ENCODE measurements around the gene WASL.
A peak's percentile ranks its signal among the peaks of the same experiment; 100 is the strongest.
"Not testable (repeated sequence)": the region's sequence is repeated elsewhere in the genome, so short reads cannot be mapped to it uniquely, and the experiment has no call there.

Gene WASL

GRCh38 chr7:123748734-123749536 is at the start of gene WASL:
Gene WASL (minus strand): TSS chr7:123749003. CDS start chr7:123748734, 269 bp downstream.
- peak; percentile 86 to 91 for DNase-seq

GRCh38 chr7:123797673-123798531 is 49.1 kb upstream of the WASL start:
- no peak for DNase-seq

DNA sequence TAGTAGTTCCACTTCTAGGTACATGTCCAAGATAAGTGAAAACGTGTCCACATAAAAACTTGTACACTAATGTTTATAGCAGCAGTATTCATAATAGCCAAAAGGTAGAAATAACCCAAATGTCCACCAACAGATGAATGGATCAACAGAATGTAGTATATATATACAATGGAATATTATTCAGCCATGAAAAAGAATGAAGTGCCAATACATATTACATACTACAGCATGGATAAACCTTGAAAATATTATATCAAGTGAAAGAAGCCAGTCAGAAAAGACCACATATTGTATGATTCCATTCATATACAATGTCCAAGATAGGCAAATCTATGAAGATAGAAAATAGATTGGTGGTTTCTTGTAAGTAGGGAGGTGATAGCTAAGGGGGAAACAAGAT is 47.8 kb upstream of the WASL start:
- no peak for DNase-seq

- DNase-seq = no peak
These were observed 47.1 kb upstream of the WASL start for GRCh38 chr7:123795917-123796316.

- not testable (repeated sequence) for DNase-seq
These were observed 46.3 kb upstream of the WASL start for GRCh38 chr7:123795116-123795515.

DNA sequence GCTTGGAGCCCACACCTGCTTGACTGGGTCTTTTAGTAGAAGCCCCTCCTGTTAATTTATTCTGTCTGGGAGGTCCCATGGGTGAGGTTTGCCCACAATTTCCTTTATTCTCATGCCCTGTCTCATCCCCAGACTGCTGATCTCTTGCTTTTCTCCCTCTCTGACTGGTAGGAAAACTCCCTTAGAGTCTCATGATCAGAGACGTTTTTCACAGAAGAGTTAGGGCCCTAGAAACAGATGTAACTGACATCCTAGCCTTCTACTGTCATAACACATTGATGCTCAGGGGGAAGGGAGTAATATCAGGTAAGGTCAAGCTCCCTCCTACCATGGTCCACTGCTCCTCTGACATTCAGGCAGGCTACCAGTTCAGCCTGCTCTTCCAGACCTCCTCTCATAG is 43.7 kb upstream of the WASL start:
- no peak for DNase-seq

DNA sequence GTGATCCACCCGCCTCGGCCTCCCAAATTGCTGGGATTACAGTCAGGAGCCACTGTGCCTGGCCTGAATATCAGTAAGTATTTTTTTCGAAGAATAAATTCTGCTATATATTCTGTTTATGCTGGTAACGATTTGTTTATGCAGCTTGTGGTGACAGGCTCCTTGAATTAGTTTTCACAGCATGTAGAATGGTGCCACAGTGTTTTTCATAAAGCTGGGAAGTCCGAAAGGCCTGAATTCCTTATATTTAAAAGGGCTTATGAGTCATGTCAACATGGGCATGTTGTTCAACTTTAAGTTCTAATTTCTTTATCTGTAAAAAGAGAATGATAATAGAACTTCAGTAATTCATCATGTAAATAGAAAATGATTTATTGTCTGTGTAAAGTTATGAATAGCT is 42.2 kb upstream of the WASL start:
- DNase-seq = no peak

DNA sequence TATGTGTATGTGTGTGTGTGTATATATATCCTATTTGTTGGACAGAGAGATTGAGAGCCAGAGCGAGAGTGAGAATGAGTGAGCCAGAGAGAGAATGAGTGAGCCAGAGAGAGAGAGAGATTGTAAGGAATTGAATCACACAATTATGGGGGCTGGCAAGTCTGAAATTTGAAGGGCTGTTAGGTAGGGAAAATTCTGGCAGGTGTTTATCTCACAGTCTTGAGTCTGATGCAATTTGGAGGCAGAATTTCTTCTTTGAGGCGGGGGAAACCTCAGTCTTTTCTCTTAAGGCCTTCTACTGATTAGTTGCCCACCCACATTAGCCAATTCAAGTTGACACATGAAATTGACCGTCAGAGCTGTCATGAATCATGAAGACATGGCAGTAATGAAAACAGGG is 41.0 kb upstream of the WASL start:
- no peak for DNase-seq

GRCh38 chr7:123789206-123789784 is 40.5 kb upstream of the WASL start:
- DNase-seq = no peak

DNA sequence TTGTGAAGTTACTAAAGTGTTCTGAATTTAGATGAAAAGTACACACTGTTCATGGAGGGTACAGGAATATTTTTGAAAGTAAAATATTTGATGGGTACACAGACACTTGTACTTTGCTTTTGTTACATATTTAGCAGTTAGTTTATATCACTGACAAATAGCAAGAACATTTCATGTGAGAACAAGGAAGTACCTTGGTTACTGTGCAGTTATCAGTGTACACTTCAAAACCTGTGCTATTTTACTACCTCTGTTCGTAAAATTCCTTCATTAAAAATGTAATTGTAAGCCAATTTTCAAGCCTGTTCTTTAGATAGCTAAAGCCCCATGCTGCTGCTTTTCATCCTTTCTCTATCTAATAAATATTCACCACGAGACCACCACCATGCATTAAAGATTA is 39.8 kb upstream of the WASL start:
- DNase-seq = no peak

DNA sequence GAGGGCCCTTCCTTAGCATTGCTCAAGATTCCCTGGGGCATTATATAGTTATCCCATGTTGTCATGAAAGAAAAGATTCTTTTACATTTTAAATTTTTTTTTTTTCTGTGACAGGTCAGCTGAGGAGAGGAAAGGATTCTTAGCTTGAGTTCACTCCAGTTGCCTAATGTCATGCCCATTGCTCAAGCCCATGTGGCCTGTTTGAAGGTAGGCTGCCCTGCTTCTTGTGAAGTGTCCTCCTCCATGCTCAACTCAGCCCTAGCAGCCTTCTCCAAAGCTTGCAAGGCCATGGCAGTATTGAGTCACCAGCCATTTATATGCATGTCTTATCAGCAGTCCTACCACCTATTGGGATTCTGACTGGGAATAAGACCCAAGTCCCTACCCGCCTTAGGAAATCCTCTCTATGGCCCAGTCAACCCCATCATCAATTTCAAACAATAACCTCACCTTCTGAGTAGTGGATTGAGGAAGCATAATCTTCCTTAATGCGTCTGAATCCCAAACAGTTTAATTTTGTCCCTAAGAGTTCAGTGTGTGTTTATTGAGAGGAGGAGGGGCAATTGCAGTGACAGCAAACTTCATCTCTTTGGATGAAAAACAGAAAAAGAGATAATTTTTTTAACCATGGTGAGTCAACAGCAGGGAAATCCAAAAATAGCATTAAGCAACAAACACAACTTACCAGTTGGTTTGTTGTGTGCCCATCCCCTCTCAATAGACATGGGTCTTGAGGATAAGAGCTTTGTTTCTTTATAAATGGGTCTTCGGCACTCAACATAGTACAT is 38.6 kb upstream of the WASL start:
- DNase-seq = no peak

GRCh38 chr7:123784263-123784662 is 35.5 kb upstream of the WASL start:
- DNase-seq = no peak

DNA sequence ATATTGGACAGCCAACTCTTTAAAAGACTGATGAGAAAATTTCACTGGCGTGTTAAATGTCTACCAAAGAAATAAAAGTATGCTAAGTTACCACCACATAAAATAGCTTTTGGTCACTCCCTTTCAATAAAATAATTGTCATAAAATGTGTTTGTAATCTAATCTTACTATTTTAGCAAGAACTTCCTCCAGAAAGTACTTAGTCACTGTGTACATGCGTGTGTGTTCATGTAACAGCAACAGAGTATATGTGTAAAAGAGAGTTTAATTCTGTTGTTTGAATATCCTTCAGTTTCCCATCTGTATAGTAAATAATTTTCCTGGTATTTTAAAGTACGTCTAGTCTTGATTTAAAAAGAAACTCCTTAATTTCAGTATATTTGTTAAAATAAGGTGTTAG is 35.0 kb upstream of the WASL start:
- DNase-seq = no peak

DNA sequence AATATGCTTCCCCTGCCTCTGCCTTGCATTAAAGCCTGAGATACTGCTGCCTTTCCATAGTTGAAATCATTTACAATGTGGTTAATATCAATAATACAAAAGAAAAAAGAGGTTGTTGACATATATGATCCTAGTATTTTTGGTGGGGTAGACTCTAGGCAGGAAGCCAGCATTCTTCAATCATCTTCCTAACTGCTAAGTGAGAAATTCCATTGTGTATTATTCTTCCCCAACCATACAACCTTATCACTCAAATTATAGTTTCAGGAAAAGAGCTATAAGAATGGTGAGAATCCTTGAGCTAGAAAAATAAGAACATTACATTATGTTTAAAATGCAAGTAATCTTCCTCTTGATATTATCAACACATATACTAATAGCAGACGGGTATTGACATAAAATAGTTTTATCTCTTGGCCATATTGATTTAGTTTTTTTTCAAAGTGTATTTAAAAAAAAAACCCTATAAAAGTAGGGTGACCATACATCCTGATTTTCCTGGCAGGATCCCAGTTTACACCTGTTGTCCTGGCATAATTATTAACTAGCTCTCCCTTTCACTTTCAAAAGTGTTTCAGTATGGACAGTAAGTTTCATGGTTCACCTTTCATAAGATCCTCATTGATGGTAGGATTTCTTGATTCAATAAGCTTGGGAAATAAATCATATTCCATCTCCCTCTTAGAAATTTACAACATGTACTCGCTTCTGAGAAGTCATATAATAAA is 33.4 kb upstream of the WASL start:
- no peak for DNase-seq

DNA sequence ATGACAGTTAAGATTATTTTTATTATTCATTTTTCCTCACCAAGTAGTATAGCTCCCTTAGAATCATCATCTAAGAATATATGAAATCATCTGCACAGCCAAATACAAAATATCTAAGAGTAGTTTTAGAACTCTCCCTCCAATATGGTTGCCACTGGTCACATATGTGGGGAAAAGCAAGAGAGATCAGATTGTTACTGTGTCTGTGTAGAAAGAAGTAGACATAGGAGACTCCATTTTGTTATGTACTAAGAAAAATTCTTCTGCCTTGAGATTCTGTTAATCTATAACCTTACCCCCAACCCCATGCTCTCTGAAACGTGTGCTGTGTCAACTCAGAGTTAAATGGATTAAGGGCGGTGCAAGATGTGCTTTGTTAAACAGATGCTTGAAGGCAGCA is 31.7 kb upstream of the WASL start:
- DNase-seq = not testable (repeated sequence)

DNA sequence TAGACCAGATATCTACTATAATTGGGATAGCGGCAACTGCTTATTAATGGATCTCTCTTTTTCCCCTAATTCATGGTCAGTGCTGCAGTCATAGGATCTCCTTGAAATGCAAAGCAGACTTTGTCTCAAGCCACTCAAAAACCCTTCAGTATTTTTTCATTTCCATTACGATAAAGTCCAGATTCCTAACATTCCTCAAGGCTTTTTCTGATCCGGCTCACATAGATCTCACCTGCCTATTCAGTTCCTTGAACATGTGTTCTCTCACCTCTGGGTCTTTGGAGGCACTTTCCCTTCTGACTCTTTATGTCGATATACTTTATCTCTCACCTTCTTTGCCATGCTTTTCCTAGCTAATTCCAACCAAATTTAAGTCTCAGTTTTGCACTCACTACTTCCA is 25.7 kb upstream of the WASL start:
- no peak for DNase-seq

GRCh38 chr7:123773481-123773880 is 24.7 kb upstream of the WASL start:
- no peak for DNase-seq

DNA sequence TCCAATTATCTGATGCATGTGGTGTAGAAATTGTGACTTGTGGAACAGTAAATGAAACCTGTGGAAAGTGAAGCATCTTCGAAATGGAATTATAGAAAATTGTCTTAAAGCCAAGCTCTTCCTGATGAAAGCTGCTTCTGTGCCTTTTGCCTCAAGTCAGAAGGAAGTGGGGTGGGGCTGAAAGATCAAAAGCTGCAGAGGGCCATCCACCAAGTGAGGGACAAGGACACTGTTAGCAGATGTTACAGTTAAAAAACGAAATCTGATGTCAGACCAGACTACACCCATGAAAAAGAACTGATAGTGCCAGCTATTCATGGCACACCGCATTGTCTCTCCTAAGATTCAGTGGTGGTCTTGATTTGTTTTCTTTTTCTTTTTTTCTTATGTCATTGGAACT is 23.8 kb upstream of the WASL start:
- no peak for DNase-seq

DNA sequence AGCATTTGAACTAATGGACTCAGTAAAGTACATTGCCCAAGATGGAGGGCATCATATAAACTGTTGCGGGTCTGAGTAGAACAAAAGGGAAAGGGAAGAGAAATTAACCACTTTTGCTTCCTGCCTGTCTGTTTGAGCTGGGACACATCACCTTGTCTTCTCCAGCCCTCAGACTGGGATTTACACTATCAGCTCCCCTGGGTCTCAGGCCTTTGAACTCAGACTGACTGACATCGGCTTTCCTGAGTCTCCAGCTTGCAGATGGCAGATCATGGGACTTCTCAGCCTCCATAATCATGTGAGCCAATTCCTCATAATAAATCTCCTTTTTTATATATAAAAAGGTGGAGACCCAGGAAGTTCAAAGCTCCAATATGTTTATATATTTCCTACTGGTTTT is 23.0 kb upstream of the WASL start:
- no peak for DNase-seq

DNA sequence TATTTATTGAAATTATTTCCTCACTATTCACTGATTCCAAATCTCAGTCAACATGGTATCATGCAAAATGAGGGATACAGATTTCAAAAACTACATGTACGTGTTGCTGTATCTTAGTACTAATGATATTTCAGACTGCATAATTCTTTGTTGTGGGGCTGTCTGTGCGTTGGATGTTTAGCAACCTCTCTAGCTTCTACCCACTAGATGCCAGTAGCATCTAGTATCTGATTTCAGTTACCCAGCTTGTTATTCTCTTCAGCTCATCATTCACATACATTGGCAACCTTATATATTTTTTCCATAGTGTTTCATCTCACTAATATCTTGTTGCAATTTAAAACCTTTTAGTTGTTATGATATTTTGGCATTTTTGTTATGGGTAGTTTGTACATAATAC is 22.5 kb upstream of the WASL start:
- no peak for DNase-seq

GRCh38 chr7:123770378-123770777 is 21.6 kb upstream of the WASL start:
- DNase-seq = no peak

- no peak for DNase-seq
These were observed 20.6 kb upstream of the WASL start for GRCh38 chr7:123769371-123769770.
